PC-9 (cell line): ENCODE data around the gene WDR17.

Source experiments
- CTCF ChIP-seq: fragments of 200-600 bp; sonication (generic); conservative IDR thresholded peaks from 2 replicates; pipeline ENCODE4 v1.6.1; 2017; ENCODE audit warnings: mixed run types, antibody characterized with exemption, mild to moderate bottlenecking, moderate library complexity
- EZH2 ChIP-seq: fragments of 200-600 bp; sonication (generic); IDR thresholded peaks from 2 replicates; pipeline ENCODE4 v1.8.0; 2017; ENCODE audit warnings: antibody characterized with exemption, low read depth

DNA sequence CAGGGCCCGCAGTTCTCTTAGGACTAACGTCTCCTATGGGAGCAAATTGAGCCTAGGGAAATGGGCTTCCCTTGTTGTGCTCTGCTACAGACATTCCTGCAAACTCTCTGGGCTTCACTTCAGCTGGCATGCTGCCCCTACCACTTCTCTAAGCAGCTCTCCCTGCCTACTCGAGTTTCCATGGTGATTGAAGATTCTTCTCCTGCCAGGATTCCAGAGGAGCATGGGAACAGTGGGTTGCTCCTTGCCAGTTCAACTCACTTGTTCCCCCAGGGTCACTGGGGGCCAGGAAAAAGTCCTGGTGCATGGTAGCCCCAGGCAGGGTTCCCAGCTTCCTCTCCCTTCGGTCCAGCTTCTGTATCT is 21.1 kb upstream of the WDR17 start:
- TF ChIP-seq CTCF: no peak
- TF ChIP-seq EZH2: no peak
